Tibial nerve (tissue), 4 donors: ENCODE results near the gene LIN52. TPM values are rescaled to one million over a fixed set of nuclear protein-coding genes. Genes with fewer than 3 reads are reported as not detected.

Experiments used
- DNase-seq, 2 donors: peaks; one replicate each; pipeline ENCODE4 v3.0.0-alpha.2; 2019; ENCODE audit warnings: low spot score in 2 of 2
- H3K27ac ChIP-seq, 4 donors: fragments of 200-600 bp; sonication (generic) in 3 of 4; one replicate each; pipeline ENCODE4 v1.5.1; 2017 to 2019; ENCODE audit warnings: mild to moderate bottlenecking in 1 of 4
- H3K27me3 ChIP-seq, 2 donors: fragments of 200-600 bp; sonication (generic) in 1 of 2; one replicate each; pipeline versions ENCODE4 v1.5.1 to v1.6.0; 2017 to 2019
- H3K36me3 ChIP-seq, 3 donors: fragments of 200-600 bp; sonication (generic); one replicate each; pipeline ENCODE4 v1.5.1; 2018 to 2019
- H3K4me1 ChIP-seq, 4 donors: fragments of 200-600 bp; sonication (generic) in 3 of 4; one replicate each; pipeline ENCODE4 v1.5.1; 2017 to 2019
- H3K4me3 ChIP-seq, 4 donors: fragments of 200-600 bp; sonication (generic) in 3 of 4; one replicate each; pipeline ENCODE4 v1.5.1; 2017 to 2019; ENCODE audit warnings: mild to moderate bottlenecking in 1 of 4, moderate library complexity in 1 of 4
- H3K9me3 ChIP-seq, 4 donors: fragments of 200-600 bp; sonication (generic) in 3 of 4; one replicate each; pipeline ENCODE4 v1.5.1; 2017 to 2019
- CTCF ChIP-seq, 5 experiments: fragments of 200-600 bp in 3 of 5; fragments of 450-650 bp in 2 of 5; sonication (generic) in 3 of 5; IDR thresholded peaks; one replicate each; pipeline ENCODE4 v1.5.1; 2016 to 2019; ENCODE audit warnings: antibody characterized with exemption in 5 of 5, mild to moderate bottlenecking in 3 of 5, moderate library complexity in 2 of 5
- EP300 ChIP-seq, 2 donors: sonication (generic); formaldehyde crosslinking; IDR thresholded peaks; one replicate each; pipeline ENCODE4 v1.6.1; 2017; ENCODE audit warnings: antibody characterized with exemption in 2 of 2, mild to moderate bottlenecking in 1 of 2
- POLR2A ChIP-seq, 2 donors: fragments of 450-650 bp; IDR thresholded peaks; one replicate each; pipeline ENCODE4 v1.6.1; 2017; ENCODE audit warnings: antibody characterized with exemption in 2 of 2, mild to moderate bottlenecking in 2 of 2, moderate library complexity in 2 of 2
- WGBS, 2 donors: methylation state at CpG; one replicate each; pipeline ENCODE4 v1.1.5; 2018; 5-methylcytosine and 5-hydroxymethylcytosine counted together
- total RNA-seq, 4 donors: library from RNA; depleted of rRNA; stranded (reverse); fragments of >200 nt; gene quantifications; one replicate each; pipeline ENCODE4 v1.1.0, GENCODE V29; 2016

The LIN52 gene
- total RNA-seq, 4 donors from 2014 or later: 10.2 to 15.7 (median 12.7) TPM

- DNase-seq: no peak
- 65 to 75% methylated on average over 5 to 6 of the region's 6 CpGs for WGBS, 2 donors
- TF ChIP-seq EP300 (IDR thresholded peaks at IDR 0.05) (no peak), POLR2A (IDR thresholded peaks at IDR 0.05) (no peak), CTCF (IDR thresholded peaks at IDR 0.05) (no peak)
Observed at GRCh38 chr14:74211945-74212580, 127.3 kb downstream of the LIN52 start.

DNA sequence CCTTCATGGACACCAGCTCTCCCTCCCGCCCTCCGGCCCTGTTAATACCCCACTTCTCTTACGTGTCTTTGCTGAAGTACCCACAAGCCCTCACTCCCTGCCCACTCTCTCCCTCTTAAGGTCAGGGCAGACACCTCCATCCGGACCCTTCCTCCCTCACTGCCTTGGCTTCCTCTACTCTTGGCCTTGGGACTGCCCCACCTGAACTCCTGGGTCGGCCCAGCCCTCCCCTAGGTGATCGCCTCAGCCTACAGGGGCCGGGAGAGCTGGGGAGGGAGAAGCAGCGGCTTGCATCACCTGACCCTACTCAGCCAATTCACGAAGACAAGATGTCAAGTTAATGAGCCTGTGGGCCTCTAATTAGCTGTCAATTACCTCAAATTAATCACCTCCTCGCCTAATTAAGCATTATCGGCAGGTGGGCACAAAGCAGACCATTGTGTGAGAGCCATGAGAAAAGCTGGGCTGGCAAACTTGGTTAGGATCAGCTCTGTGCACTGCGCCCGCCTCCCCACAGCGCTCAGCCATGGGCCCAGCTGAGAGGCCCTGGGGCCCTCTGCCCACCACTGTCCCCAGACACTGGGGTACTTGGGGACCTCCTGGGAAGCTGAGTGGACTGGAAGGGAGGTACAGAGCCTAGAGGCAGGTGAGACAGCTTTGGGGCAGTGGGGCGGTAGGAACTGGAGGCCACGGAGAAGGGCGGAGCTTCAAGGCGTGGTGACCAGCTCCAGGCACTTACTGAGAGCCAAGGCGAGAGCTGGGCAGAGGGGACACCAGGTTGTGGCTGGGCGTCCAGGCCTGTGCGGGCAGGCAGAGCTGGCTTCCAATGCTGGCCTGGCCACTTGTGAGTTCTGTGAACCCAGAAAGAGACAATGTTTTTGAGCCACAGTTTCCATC lies 129.4 kb downstream of the LIN52 start:
- H3K27me3 ChIP-seq: peaks cover 0 to 26% of the 10 kb centered on the region in 2 donors
- H3K4me3 ChIP-seq: no peak overlapping the region
- no peak overlapping the region for H3K27ac ChIP-seq
- H3K4me1 ChIP-seq: peaks cover 0 to 10% (median 2%) of the 10 kb centered on the region in 4 donors
- no peaks in the 10 kb centered on the region for H3K36me3 ChIP-seq
- TF ChIP-seq POLR2A (IDR thresholded peaks at IDR 0.05) (no peak), CTCF (IDR thresholded peaks at IDR 0.05) (no peak), EP300 (IDR thresholded peaks at IDR 0.05) (no peak)
- no peaks in the 10 kb centered on the region for H3K9me3 ChIP-seq
- WGBS, 2 donors: 68% methylated on average over 20 to 21 of the region's 21 CpGs
- no peak for DNase-seq

More at GRCh38 chr14:74211945-74212580, 127.3 kb downstream of the LIN52 start:
- Histone ChIP-seq H3K27ac (no peak overlapping the region), H3K36me3 (no peaks in the 10 kb centered on the region), H3K4me3 (no peak overlapping the region), H3K27me3 (peaks cover 0 to 5% of the 10 kb centered on the region in 2 donors), H3K9me3 (no peaks in the 10 kb centered on the region), H3K4me1 (no peaks in the 10 kb centered on the region)

- Histone ChIP-seq H3K36me3 (no peaks in the 10 kb centered on the region), H3K4me1 (peaks cover 0 to 10% (median 2%) of the 10 kb centered on the region in 4 donors), H3K27ac (no peak overlapping the region), H3K27me3 (peaks cover 0 to 45% of the 10 kb centered on the region in 2 donors), H3K4me3 (no peak overlapping the region), H3K9me3 (no peaks in the 10 kb centered on the region)
- 84 to 90% methylated on average over 11 of the region's 11 CpGs for WGBS, 2 donors
- DNase-seq: no peak
- TF ChIP-seq CTCF (IDR thresholded peaks at IDR 0.05) (no peak), POLR2A (IDR thresholded peaks at IDR 0.05) (no peak), EP300 (IDR thresholded peaks at IDR 0.05) (no peak)
Observed at GRCh38 chr14:74216671-74217070, 131.9 kb downstream of the LIN52 start.

GRCh38 chr14:74217672-74218448 lies 133.1 kb downstream of the LIN52 start:
- DNase-seq: peak; percentile 33 to 40
- Histone ChIP-seq H3K36me3 (no peaks in the 10 kb centered on the region), H3K27me3 (peaks cover 0 to 45% of the 10 kb centered on the region in 2 donors), H3K27ac (no peak overlapping the region), H3K4me3 (peak overlapping the region in 2 of 4 donors; percentile 26 to 30), H3K9me3 (no peaks in the 10 kb centered on the region), H3K4me1 (peaks cover 0 to 10% (median 2%) of the 10 kb centered on the region in 4 donors)
- peak; percentile 85 to 93 (median 90) for TF ChIP-seq CTCF (IDR thresholded peaks at IDR 0.05)
- no peak for TF ChIP-seq EP300 (IDR thresholded peaks at IDR 0.05)
- WGBS, 2 donors: 13 to 38% methylated on average over 13 to 39 of the region's 40 CpGs
